Fibroblast of lung (primary cell): ENCODE measurements around the gene ARL4C. TPM values are rescaled to one million over a fixed set of nuclear protein-coding genes. Genes with fewer than 3 reads are reported as not detected.

Experiments used
- DNase-seq, 2 donors: peaks; one replicate each; pipeline versions ENCODE4 v3.0.0 to v3.0.0-alpha.2; 2010; ENCODE audit warnings: low read depth in 2 of 2
- H2AFZ ChIP-seq: 2 replicates; pipeline ENCODE4 v1.5.1; 2012; ENCODE audit warnings: low read length, control low read depth, inconsistent platforms
- H3K27ac ChIP-seq: 2 replicates; pipeline ENCODE4 v1.5.1; 2011; ENCODE audit warnings: low read length, control low read depth; ENCODE audit not compliant: insufficient read depth
- H3K27me3 ChIP-seq: 2 replicates; pipeline ENCODE4 v1.5.1; 2011; ENCODE audit warnings: mild to moderate bottlenecking, low read length; ENCODE audit not compliant: control insufficient read depth, insufficient read depth
- H3K36me3 ChIP-seq: 2 replicates; pipeline ENCODE4 v1.5.1; 2011; ENCODE audit warnings: low read length; ENCODE audit not compliant: control insufficient read depth, insufficient read depth
- H3K4me1 ChIP-seq: 2 replicates; pipeline ENCODE4 v1.5.1; 2011; ENCODE audit warnings: low read length; ENCODE audit not compliant: control insufficient read depth, insufficient read depth; ENCODE audit errors: extremely low read depth
- H3K4me2 ChIP-seq: 2 replicates; pipeline ENCODE4 v1.5.1; 2011; ENCODE audit warnings: low read length, control low read depth; ENCODE audit not compliant: insufficient read depth; ENCODE audit errors: extremely low read depth
- H3K4me3 ChIP-seq, 4 experiments: fragments of 200-600 bp in 1 of 4; sonication (generic) in 1 of 4; replicated peaks in 1 of 4; 2 replicates each; pipeline ENCODE4 v1.5.1; 2011 to 2016; ENCODE audit warnings: low read length in 4 of 4, low read depth in 3 of 4, mild to moderate bottlenecking in 3 of 4, control low read depth in 2 of 4, inconsistent platforms in 1 of 4, mixed read lengths in 1 of 4; ENCODE audit not compliant: insufficient read depth in 1 of 4; ENCODE audit errors: control extremely low read depth in 1 of 4
- H3K79me2 ChIP-seq: 2 replicates; pipeline ENCODE4 v1.5.1; 2012; ENCODE audit warnings: mild to moderate bottlenecking, low read length, inconsistent platforms; ENCODE audit not compliant: control insufficient read depth, insufficient read depth
- H3K9ac ChIP-seq: 2 replicates; pipeline ENCODE4 v1.5.1; 2011; ENCODE audit warnings: mild to moderate bottlenecking, low read length, control low read depth; ENCODE audit not compliant: insufficient read depth
- H3K9me3 ChIP-seq: 2 replicates; pipeline ENCODE4 v1.5.1; 2012; ENCODE audit warnings: low read depth, low read length; ENCODE audit not compliant: control insufficient read depth, insufficient read depth
- H4K20me1 ChIP-seq: 2 replicates; pipeline ENCODE4 v1.5.1; 2011; ENCODE audit warnings: low read length; ENCODE audit not compliant: control insufficient read depth, insufficient read depth; ENCODE audit errors: extremely low read depth
- CTCF ChIP-seq, 2 donors: IDR thresholded peaks in 1 of 2; conservative IDR thresholded peaks in 1 of 2; 1 replicate in 1 of 2; 2 replicates in 1 of 2; pipeline ENCODE4 v1.5.1; 2011 to 2012; ENCODE audit warnings: low read length in 2 of 2, control low read depth in 1 of 2, inconsistent platforms in 1 of 2, low read depth in 1 of 2, mild to moderate bottlenecking in 1 of 2
- EZH2 ChIP-seq: IDR thresholded peaks from 2 replicates; pipeline ENCODE4 v1.5.1; 2012; ENCODE audit warnings: low read length, control low read depth, mild to moderate bottlenecking; ENCODE audit errors: missing control alignments
- polyA plus RNA-seq, 2 donors: library from polyadenylated mRNA; depleted of rRNA in 1 of 2; stranded (reverse) in 1 of 2; unstranded in 1 of 2; fragments of >200 nt; gene quantifications; 2 replicates each; pipeline ENCODE4 v1.2.1, GENCODE V29; 2011 to 2012; ENCODE audit warnings: missing spikeins in 1 of 2
- total RNA-seq: library from RNA; depleted of rRNA; stranded (reverse); fragments of >200 nt; gene quantifications from 2 replicates; pipeline ENCODE4 v1.2.1, GENCODE V29; 2014

Gene ARL4C
- total and polyA plus RNA-seq, 2 donors (not counting 1 experiment from before 2014, with no cell fraction given): 23.2 to 80.9 TPM

DNA sequence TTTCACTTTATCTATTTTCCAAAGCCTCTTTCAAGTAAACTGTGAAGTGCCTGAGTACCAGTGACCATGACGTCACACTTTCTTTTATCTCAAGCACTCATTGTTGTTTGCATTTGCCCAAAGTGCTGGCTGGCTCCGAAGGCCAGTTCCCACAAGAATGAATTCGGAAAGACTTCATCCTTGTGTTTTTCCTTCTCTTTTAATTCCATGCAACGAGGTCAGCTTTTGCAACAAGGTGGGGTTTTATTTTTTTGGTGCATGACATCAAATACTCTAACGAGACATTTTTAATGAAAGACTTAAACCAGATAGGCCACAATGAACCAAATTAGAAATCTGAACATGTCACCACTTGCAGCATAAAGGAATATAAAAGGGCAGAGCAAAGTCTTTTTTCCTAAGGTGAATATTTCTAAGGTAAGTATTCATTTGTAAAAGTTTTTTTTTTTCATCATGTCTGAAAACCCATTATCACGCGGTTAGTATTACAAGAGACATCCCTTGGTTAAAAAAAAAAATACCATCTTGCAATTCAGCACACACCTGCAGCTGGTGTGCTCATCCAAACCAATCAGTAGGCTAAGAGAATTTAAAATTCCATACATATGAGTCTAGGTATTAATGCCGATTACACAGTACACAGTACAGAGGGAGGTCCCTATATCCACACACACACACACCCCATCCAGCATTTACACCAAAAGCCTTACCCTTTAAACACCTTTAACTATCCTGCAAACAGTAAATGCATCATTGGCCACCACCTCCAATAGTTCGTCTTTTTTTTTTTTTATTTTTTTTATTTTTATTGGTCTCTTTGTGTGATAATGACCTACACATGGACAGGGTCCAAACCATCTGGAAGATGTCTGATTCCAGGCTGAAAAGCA lies 2.3 kb downstream of the ARL4C start:
- no peaks in the 10 kb centered on the region for H4K20me1 ChIP-seq
- H3K27ac ChIP-seq: peak overlapping the region; percentile 88
- DNase-seq: peak; percentile 66 to 85
- no peaks in the 10 kb centered on the region for H3K27me3 ChIP-seq
- H3K36me3 ChIP-seq: no peaks in the 10 kb centered on the region
- no peaks in the 10 kb centered on the region for H3K4me1 ChIP-seq
- no peak overlapping the region for H2AFZ ChIP-seq
- TF ChIP-seq CTCF (conservative IDR thresholded peaks at IDR 0.05 in 1 of 2, IDR thresholded peaks at IDR 0.05 in 1 of 2; ENCODE audit: low read depth in 1 of 2, low read length in 2 of 2) (no peak), EZH2 (no peak)
- peak overlapping the region; percentile 83 for H3K4me2 ChIP-seq
- peak overlapping the region; percentile 84 for H3K9ac ChIP-seq
- H3K9me3 ChIP-seq: no peaks in the 10 kb centered on the region
- H3K4me3 ChIP-seq: peak overlapping the region; percentile 86 to 99 (median 96)
- H3K79me2 ChIP-seq: peaks cover 45% of the 10 kb centered on the region

GRCh38 chr2:234493796-234494195 lies 3.1 kb downstream of the ARL4C start:
- TF ChIP-seq CTCF (conservative IDR thresholded peaks at IDR 0.05 in 1 of 2, IDR thresholded peaks at IDR 0.05 in 1 of 2; ENCODE audit: low read depth in 1 of 2, low read length in 2 of 2): no peak
- TF ChIP-seq EZH2: no peak
- Histone ChIP-seq H3K9me3 (no peaks in the 10 kb centered on the region), H3K36me3 (no peaks in the 10 kb centered on the region), H3K4me3 (peak overlapping the region; percentile 86 to 99 (median 96)), H4K20me1 (no peaks in the 10 kb centered on the region), H3K27me3 (no peaks in the 10 kb centered on the region), H3K9ac (no peak overlapping the region), H3K4me2 (peak overlapping the region; percentile 83), H3K79me2 (peaks cover 45% of the 10 kb centered on the region), H3K27ac (peak overlapping the region; percentile 14), H2AFZ (no peak overlapping the region), H3K4me1 (no peaks in the 10 kb centered on the region)
- no peak for DNase-seq

DNA sequence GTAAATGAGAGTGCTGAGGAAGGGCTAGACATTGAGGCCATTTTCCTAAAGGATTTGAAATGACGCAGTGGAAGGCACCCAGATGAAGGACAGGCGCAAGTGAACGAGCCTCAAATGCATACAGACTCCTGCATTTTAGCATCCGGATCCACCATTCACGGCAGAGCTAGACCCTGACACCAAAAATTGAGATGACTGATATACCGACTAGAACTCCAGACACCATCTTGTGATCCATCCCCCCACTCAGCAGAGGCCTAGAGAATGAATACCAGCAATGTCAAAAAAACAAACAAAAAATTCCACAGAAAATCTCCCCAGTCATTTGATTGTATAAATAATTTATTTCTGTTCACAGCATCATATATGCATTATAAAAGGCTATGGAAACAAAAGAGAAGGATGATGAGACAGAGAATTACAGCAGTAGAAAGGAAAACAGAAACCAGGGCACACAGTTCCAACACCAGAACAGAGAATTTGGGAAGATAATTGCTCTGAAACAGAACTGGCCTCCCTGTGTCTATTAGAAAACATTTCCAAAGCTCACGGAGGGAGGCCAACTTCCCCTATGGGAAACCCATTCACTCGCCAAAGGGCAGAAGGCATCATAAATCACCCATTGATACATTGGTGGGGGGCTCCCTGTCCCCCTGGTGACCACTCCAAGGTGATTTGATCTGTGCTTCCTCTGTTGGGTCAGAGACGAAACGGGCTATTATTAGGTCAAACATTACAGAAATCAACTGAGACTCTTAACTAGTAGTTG lies 4.0 kb downstream of the ARL4C start:
- Histone ChIP-seq H4K20me1 (no peaks in the 10 kb centered on the region), H3K79me2 (peaks cover 45% of the 10 kb centered on the region)

More for the DNA sequence above, 4.0 kb downstream of the ARL4C start:
- Histone ChIP-seq H3K4me3 (peak overlapping the region; percentile 86 to 99 (median 96)), H3K4me1 (no peaks in the 10 kb centered on the region), H3K9me3 (no peaks in the 10 kb centered on the region), H2AFZ (no peak overlapping the region), H3K36me3 (no peaks in the 10 kb centered on the region), H3K27me3 (no peaks in the 10 kb centered on the region), H3K27ac (no peak overlapping the region), H3K4me2 (peak overlapping the region; percentile 83), H3K9ac (no peak overlapping the region)
- TF ChIP-seq CTCF (conservative IDR thresholded peaks at IDR 0.05 in 1 of 2, IDR thresholded peaks at IDR 0.05 in 1 of 2; ENCODE audit: low read depth in 1 of 2, low read length in 2 of 2) (no peak), EZH2 (no peak)
- DNase-seq: no peak
